NCI-H1694 treated with DMSO at 0.1 percent for 48 hours (cell line): Measurements from ENCODE around the gene MROH9.
"Not testable (repeated sequence)": the region's sequence is repeated elsewhere in the genome, so short reads cannot be mapped to it uniquely, and the experiment has no call there.

Source experiments
- DNase-seq: peaks from one replicate; lab custom pipeline; 2025; lab: John Stamatoyannopoulos, UW

The MROH9 gene, protein sequence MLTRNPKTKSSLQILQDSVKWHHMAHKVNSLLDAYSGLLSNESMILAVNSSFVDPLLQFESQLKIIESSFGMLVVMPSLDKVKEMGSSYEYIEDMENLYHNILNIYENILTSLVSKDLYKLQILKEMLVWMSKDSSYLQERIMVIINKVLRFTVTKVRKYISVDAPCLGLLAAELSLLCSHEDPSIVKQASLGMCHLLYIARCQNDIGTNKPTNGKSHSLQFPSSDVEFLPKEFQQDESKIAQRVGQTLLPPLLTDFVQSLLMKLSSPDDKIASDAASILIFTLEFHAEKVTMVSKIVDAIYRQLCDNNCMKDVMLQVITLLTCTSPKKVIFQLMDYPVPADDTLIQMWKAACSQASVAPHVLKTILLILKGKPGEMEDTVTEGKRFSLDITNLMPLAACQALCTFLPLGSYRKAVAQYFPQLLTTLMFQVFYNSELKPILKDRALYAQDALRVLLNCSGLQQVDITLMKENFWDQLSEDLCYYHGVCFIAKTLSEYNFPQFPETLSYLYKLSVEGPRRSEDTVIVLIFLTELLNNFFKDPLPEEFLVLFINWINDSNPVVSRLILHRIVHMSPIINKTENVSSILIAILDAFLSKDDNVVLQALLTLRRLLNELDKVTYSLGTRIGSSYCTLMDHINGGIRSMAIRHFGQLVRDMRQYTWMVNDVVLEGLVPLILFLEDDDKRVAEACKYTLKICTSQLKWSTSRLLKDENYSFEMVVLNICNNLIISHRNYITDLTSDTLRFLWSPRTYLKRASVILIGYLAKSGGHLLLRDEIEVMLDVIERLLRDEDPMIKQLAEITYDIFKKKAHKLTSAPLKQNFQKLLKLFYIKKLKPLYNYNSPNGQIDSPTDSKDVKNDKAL

GRCh38 chr1:170935231-170935630, at the start of gene MROH9:
Gene MROH9, plus strand, starts transcription at chr1:170935534. Its CDS starts 10,023 bp downstream, at chr1:170945557.
- DNase-seq = no peak

- DNase-seq = no peak
These were observed 49.8 kb upstream of the MROH9 start for GRCh38 chr1:170885551-170885950.

GRCh38 chr1:170886460-170886859, 48.9 kb upstream of the MROH9 start:
- no peak for DNase-seq

GRCh38 chr1:170887726-170888125, 47.6 kb upstream of the MROH9 start:
- no peak for DNase-seq

DNA sequence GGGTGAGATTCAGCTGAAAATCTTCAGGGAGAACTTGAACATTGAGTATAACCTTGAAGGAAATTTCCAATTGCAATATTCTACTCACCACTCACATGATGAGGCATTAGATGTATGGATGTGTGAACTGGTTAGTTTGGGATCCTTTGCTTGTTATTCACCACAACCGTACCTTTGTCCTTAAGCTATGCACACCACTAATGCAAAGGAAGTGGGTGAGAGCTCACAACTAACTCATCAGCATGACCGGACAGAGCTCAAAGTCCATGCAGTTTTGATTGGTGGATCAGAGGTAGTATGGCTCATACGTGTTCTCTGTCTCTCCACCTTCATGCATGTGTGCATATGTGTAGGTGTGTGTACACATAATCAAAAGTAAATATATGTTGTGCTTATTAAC, 43.5 kb upstream of the MROH9 start:
- no peak for DNase-seq

GRCh38 chr1:170893655-170894297, 41.6 kb upstream of the MROH9 start:
- DNase-seq = no peak

DNA sequence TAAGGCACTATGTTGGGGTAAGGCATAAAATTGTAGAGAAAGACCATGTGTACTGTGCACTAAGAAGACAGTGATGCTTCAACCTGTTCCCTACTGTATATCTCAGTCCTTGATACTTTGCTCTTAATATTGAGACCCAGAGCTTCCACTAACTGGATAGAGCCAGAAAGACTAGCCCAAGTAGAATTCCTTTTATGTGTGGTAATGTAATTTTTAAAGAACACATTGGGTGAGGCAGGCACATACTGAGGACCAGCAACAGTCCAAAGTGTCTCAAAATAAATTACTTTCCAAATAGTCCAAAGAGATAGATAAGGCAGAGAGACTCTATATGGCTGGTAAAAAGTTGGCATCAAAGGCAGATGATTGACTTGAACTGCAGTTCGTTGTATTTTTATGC, 31.4 kb upstream of the MROH9 start:
- DNase-seq = no peak

DNA sequence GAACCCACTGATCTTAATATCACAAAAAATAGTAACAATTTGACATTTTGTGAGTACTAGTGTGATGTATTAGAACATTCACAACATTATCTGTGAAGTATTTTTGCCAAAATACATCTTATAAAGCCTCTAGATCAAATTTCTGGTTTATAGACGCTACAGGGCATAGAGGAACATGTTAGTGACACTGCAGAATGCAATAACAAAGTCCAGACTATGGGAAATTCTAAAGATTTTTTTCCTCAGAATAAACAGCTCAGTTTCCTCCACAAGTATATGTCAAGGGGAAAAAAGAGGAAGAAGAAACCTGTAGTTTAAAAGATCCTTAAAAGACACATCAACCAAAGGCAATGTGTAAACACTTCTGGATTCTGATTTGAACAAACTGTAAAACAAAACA, 26.4 kb upstream of the MROH9 start:
- DNase-seq = no peak

DNA sequence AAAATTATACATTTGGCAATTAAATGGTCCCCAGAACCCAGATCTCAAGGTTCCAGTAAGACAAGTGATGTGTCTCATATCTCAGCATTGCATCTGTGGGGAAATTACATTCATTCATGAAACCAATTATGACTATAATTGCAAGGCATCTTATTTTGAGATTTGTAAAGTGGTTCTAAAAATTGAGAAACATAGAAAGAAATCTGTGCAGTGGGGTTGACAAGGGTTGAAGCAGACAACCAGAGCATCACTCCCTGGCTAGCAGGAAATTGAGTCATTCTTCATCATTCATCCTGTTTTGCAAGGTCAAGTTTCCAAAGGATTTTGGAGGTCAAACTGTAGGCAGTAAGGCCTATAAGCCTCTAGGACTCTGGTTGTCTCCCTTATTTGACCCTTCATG, 25.1 kb upstream of the MROH9 start:
- no peak for DNase-seq

- no peak for DNase-seq
These were observed 18.0 kb upstream of the MROH9 start for GRCh38 chr1:170917373-170917772.

DNA sequence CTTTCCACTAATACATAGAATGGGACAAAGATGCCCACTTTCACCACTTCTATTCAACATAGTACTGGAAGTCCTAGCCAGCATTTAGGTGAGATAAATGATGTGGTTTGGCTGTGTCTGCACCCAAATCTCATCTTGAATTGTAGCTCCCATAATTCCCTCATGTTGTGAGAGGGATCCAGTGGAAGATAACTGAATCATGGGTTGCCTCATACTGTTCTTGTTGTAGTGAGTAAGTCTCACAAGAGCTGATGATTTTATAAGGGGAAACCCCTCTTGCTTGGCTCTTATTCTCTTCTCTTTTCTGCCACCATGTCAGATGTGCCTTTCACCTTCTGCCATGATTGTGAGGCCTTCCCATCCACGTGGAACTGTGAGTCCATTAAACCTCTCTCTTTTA, 10.7 kb upstream of the MROH9 start:
- not testable (repeated sequence) for DNase-seq

DNA sequence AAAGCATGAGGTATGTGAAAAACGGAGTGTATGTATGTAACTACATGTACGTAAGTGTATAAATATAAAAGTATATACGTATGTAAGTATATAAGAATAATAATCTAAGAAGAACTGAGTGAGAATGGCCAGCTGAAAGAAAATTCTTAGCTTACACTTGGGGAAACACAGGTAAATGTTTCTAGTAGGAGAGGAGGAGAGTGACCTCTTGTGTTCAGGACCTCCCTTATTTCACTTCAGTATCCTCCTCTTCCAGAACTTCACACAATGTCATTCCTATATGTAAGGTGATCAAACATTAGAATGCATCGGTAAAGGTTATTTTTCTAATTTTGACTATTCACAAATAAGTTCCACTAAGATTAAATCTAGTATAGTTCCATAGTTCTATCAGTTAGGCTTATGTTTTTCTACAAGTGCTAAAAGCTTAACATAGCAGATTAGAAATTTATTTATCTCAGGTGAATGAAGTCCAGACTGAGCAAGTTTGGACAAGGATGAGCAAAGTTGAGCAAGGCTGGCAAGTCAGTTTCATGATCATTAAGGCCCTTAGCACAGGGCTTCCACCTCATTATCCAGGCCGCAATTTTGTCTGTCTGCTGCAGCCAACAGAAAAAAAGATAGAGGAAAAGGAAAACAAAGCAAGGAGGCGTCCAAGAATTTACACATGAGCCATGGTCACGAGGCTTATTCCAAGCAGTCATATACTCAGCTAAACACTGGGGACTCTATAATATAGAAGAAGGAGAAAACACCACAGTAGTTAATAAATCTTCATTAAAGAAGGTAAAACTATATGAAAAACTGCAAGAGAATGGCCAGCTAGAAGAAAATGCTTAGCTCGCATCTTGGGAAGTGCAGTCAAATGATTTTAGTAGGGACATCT, 7.1 kb upstream of the MROH9 start:
- no peak for DNase-seq

DNA sequence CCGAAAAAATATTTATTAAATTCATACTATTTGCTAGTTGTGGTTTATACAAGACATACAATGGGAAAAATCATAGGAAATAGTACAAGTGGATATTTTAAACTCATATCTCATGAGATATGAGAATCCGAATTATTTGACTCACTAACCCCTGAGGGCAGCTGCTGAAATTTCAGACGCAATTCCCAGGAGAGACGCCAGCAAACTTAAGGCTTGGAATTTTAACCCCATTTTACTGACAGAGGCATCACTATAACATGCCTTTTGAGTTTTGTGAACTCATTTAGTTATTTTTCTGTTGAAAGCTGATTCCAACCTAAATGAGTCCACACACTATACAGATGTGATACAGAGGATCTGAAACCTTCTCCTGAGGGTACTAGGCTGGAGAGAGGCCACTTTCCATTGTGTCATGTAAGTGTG, 5.9 kb upstream of the MROH9 start:
- no peak for DNase-seq

DNA sequence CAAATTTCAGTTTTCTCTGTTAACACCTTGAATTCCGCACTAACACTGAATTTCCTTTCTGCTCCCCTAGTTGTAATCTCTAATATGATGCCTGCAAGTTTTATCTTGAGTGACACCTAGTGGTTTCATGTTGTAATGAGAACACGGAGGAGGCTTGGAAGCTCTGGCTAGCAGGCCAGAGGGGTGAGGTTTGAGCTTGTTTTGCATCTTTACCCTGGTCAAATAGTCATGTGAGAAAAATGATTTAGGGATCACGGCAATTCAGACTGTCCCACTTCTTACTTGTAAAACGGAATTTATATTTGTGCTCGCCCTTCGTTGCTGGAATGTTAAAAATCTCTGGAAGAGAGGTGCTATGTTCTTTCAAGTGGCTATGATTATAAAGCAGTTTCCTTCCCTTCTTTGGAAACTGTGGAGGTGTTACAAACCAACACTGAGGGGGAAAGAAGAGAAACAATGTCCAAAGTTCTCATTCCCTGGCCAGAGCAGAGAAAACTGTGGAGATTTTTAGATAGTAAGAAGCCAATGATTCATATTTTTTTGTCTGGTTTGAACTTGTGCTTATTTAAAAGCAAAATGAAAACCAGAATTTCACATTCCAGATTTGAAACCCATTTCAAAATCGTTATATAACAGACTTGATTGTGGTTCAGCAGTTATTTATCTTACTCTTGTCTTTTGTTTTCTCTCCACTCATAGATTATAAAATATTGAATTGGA, 5.3 kb upstream of the MROH9 start:
- peak; percentile 36 for DNase-seq

GRCh38 chr1:170931650-170932049, 3.7 kb upstream of the MROH9 start:
- no peak for DNase-seq

- DNase-seq = no peak
These were observed 3.1 kb upstream of the MROH9 start for GRCh38 chr1:170932236-170932635.

DNA sequence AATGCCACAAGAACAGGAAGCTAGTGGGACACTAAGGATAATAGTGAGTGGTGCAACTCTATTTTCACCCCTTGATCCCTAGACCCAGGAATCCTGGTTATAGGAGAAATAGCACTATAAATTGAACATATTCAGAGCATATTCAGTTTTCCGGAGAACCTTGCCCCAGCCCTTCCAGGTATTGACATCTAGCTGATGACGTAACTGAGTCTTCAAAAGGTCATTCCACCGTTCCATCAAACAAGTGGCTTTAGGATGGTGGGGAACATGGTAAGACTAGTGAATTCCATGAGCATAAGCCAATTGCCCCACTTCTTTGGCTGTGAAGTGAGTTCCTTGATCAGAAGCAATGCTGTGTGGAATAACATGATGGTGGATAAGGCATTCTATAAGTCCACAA, 2.9 kb downstream of the MROH9 start:
- DNase-seq = no peak

DNA sequence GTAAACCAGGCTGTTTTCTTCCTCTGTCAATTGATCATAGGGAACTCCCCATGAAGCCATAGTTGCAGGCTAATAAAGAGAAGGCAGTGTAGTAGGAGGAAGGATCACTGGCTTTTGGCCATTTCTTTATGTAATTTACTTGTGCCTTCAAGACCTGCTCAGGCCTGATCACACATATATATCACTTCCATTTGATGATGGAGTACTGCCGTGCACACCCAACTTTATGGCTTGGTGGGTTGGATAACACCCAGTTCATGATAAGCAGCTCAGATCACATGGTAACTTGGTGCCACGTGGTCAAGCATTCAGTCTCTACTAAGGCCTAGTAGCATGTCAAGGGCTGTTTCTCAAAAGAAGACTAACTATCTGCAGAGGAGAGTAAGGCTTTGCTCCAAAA, 4.1 kb downstream of the MROH9 start:
- no peak for DNase-seq

- not testable (repeated sequence) for DNase-seq
These were observed 16.4 kb downstream of the MROH9 start for GRCh38 chr1:170951744-170952143.

DNA sequence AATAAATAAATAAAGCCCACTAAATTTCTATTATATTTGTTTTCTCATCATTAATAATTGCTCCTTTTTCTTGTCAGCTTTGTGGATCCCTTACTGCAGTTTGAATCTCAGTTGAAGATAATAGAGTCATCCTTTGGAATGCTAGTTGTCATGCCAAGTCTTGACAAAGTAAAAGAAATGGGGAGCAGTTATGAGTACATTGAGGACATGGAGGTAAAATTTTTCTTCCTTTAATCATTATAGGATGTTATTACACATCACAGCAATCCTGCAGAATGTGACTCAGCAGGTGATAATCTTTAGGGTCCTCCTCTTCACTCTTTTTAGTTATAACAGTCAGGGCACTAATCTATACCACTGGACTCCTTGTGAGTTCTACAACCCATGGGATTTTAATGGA, 24.1 kb downstream of the MROH9 start:
- no peak for DNase-seq

DNA sequence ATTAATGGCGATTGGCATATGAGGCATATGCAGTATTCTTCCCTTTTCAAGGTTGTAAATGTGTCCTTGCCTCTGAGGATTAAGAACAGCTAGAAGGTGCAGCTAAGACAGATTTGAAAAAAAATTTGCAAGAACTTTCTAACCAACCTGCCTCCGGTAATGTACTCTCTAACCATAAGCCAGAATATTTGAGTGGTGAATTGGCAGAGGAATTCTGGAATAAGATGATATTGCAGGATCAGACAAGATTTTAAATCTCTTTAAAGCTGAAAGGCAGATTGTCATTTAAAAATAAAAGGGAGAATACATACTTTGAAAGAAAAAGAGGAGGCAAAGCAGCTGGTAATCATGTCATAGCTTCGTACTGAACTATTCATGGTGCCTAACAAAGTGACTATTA, 29.2 kb downstream of the MROH9 start:
- DNase-seq = no peak
